Neural crest cell (in vitro differentiated cells): ENCODE data around the gene HEPHL1. TPM values are rescaled to one million over a fixed set of nuclear protein-coding genes. Genes with fewer than 3 reads are reported as not detected.

Experiments
- DNase-seq: peaks from one replicate; pipeline ENCODE4 v3.0.0; 2021; ENCODE audit warnings: low read depth, mixed read lengths, low spot score
- H3K27ac Mint-ChIP-seq: one replicate; pipeline ENCODE4 v1.8.0; 2021; ENCODE audit warnings: mild to moderate bottlenecking, mixed read lengths; ENCODE audit not compliant: unreplicated experiment
- H3K27me3 Mint-ChIP-seq: 2 replicates; pipeline ENCODE4 v1.8.0; 2021; ENCODE audit warnings: low read depth, mild to moderate bottlenecking, mixed read lengths
- H3K36me3 Mint-ChIP-seq: 2 replicates; pipeline ENCODE4 v1.8.0; 2021; ENCODE audit warnings: low read depth, mild to moderate bottlenecking, mixed read lengths
- H3K4me1 Mint-ChIP-seq: 2 replicates; pipeline ENCODE4 v1.8.0; 2021; ENCODE audit warnings: mixed read lengths
- H3K4me3 Mint-ChIP-seq: one replicate; pipeline ENCODE4 v1.8.0; 2021; ENCODE audit warnings: mild to moderate bottlenecking, mixed read lengths
- H3K9me3 Mint-ChIP-seq: 2 replicates; pipeline ENCODE4 v1.8.0; 2021; ENCODE audit warnings: mixed read lengths
- total RNA-seq: library from RNA; stranded (reverse); gene quantifications from 2 replicates; pipeline ENCODE4 v1.2.1, GENCODE V29; 2021
- TF ChIP-seq, protein P1 (sequence below): fragments of 200-600 bp; sonication (generic); conservative IDR thresholded peaks from 2 replicates; pipeline ENCODE4 v1.5.0; 2021; ENCODE audit warnings: antibody characterized with exemption, mild to moderate bottlenecking

HEPHL1 gene
- total RNA-seq, 1 donor from 2014 or later: not detected

- TF ChIP-seq, protein P1, sequence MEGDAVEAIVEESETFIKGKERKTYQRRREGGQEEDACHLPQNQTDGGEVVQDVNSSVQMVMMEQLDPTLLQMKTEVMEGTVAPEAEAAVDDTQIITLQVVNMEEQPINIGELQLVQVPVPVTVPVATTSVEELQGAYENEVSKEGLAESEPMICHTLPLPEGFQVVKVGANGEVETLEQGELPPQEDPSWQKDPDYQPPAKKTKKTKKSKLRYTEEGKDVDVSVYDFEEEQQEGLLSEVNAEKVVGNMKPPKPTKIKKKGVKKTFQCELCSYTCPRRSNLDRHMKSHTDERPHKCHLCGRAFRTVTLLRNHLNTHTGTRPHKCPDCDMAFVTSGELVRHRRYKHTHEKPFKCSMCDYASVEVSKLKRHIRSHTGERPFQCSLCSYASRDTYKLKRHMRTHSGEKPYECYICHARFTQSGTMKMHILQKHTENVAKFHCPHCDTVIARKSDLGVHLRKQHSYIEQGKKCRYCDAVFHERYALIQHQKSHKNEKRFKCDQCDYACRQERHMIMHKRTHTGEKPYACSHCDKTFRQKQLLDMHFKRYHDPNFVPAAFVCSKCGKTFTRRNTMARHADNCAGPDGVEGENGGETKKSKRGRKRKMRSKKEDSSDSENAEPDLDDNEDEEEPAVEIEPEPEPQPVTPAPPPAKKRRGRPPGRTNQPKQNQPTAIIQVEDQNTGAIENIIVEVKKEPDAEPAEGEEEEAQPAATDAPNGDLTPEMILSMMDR: no peak
- H3K4me1 Mint-ChIP-seq: peaks cover 31% of the 10 kb centered on the region
- no peaks in the 10 kb centered on the region for H3K36me3 Mint-ChIP-seq
- H3K27ac Mint-ChIP-seq: no peak overlapping the region
- DNase-seq: no peak
- H3K4me3 Mint-ChIP-seq: no peak overlapping the region
- H3K9me3 Mint-ChIP-seq: no peaks in the 10 kb centered on the region
- no peaks in the 10 kb centered on the region for H3K27me3 Mint-ChIP-seq
Measured at GRCh38 chr11:94130298-94131046, 109.3 kb downstream of the HEPHL1 start.

DNA sequence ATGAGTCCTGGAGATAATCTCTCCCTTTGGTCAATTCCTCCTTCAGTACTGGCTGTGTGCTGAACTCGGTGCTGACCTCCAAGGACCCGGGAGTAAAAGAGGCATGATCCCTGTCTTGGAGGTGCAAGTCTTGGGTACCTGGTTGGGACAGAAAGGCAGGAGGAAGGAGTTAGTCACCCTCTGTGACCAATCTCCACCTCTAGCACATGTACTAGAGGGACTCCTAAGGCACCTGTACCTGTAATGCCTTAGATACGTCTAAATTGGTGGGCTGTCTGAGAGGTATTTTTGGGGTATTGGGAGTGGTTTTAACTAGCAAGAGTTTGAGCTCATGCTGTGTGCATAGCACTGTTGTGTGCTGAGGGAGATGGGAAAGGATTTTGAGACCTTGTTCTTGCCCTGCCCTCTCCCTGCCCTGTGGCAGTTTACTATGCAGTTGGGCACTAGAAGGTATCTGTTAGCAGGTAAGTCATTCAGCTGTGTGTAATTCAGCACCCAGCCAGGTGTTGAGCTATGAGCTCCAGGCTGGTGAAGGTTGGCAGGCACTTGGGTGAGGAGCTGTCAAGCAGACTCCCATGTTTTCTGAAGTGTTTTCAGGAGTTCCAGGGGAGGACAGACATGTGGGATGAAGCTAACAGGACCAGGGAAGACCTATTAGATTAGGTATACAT is 110.0 kb downstream of the HEPHL1 start:
- no peaks in the 10 kb centered on the region for H3K27me3 Mint-ChIP-seq
- no peak overlapping the region for H3K27ac Mint-ChIP-seq
- H3K4me1 Mint-ChIP-seq: peaks cover 37% of the 10 kb centered on the region
- peaks cover 2% of the 10 kb centered on the region for H3K9me3 Mint-ChIP-seq
- H3K36me3 Mint-ChIP-seq: peaks cover 5% of the 10 kb centered on the region
- TF ChIP-seq, protein P1: no peak
- DNase-seq: no peak
- no peak overlapping the region for H3K4me3 Mint-ChIP-seq

GRCh38 chr11:94131718-94132115 is 110.6 kb downstream of the HEPHL1 start:
- Mint-ChIP-seq H3K9me3 (peaks cover 2% of the 10 kb centered on the region), H3K4me3 (no peak overlapping the region), H3K27ac (no peak overlapping the region), H3K27me3 (no peaks in the 10 kb centered on the region), H3K4me1 (peaks cover 38% of the 10 kb centered on the region), H3K36me3 (peaks cover 8% of the 10 kb centered on the region)
- no peak for DNase-seq
- TF ChIP-seq, protein P1: no peak

DNA sequence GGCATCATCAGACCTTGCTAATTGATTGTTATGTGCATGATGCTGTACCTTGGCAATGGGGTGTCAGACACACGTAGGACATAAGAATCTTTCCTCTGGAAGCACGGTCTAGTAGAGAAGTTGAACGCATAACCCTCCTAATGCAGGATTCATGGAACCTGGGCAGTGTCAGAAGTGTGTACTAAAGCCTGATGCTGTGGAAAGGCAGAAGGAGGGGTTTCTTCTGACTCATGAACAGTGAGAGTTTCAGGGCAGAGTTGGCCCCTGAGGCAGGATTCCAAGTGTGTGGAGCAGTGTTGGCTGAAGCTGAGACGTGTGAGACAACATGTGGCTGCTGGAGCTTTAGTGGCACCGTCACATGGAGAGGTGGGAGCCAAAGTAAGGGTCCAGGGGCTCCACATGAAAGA is 111.0 kb downstream of the HEPHL1 start:
- H3K4me3 Mint-ChIP-seq: no peak overlapping the region
- H3K9me3 Mint-ChIP-seq: peaks cover 2% of the 10 kb centered on the region
- TF ChIP-seq, protein P1: no peak
- no peak for DNase-seq
- peaks cover 35% of the 10 kb centered on the region for H3K4me1 Mint-ChIP-seq
- no peaks in the 10 kb centered on the region for H3K27me3 Mint-ChIP-seq
- H3K27ac Mint-ChIP-seq: no peak overlapping the region
- peaks cover 9% of the 10 kb centered on the region for H3K36me3 Mint-ChIP-seq

DNA sequence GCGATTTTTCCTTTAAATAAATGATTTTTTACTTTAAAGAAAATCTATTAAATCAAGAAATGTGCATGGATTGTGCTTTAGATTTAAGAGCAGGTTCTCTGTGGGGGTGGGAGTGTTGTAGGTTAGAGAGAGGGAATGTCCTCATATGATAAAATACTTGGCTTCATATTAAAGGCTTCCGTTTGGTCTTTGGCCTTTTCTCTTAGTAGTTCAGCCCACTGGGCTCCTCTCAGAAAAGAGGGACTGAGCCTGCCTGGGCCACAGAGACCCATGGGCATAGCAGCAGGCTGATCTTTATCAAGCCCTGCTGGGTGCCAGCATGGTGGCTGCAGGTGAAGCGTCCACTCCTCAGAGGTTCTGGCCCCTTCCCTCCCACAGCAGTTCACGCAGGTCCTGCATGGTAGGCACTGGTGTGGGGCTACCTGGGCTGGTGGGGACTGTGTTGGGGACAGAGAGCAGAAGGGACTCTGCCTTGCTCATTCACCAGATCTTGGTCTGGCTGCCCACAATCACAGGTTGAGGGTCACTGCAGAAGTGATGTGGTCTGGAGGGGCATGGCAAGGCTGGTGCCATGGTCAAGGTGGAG is 111.8 kb downstream of the HEPHL1 start:
- Mint-ChIP-seq H3K27ac (no peak overlapping the region), H3K9me3 (peaks cover 2% of the 10 kb centered on the region), H3K4me3 (peak overlapping the region; percentile 29), H3K27me3 (no peaks in the 10 kb centered on the region), H3K4me1 (peaks cover 28% of the 10 kb centered on the region), H3K36me3 (peaks cover 9% of the 10 kb centered on the region)
- TF ChIP-seq, protein P1: no peak
- no peak for DNase-seq
